HG02623 (cell line): ENCODE measurements around the gene RNU6-1.

Source experiments
- ATAC-seq: cut with Tn5 transposase; IDR thresholded peaks from one replicate; pipeline ENCODE4 v1.9.1; 2021; ENCODE audit warnings: moderate library complexity; ENCODE audit not compliant: unreplicated experiment

The RNU6-1 gene

DNA sequence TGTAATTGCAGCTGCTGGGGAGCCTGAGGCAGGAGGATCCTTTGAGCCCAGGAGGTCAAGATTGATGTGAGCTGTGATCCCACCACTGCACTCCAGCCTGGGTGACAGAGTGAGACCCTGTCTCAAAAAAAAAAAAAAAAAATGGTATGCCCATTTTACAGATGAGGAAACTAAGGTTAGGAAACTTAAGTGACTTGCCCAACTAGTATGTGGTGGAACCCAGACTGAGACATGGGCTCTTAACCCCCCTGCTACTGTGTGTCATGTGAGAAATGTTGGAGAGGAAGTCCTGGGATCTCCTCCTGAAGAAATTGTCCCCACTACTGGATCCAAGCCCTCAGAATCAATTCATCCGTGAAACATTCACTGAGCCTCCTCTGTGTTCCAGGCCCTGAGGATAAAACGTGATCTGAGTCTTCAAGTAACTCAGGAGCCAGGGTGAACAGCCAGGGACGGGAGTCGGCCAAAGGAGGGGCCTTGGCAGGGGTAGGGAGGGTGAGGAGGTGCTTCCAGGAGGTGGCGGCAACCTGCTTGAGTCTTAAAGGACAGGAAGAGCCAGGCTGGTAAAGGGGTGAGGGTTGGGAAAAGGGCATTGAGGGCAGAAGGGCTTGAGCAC, 19.6 kb upstream of the RNU6-1 start:
- ATAC-seq: no peak

DNA sequence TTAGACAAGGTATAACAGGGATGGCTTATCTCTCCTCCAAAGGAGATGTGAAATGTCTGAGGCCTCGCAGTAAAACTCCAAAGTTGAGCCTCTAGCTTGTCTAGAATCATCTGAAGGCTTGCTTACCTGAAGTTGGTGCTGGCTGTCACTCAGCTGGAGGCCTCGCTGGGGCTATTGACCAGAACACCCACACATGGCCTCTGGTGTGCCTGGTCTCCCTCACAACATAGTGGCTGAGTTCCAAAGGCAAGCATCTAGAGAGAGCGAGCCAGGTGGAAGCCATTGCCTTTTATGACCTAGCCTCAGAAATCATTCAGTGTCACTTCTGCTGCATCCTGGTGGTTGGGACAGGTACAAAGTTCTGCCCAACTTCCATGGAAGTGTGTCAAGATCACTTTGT, 17.4 kb upstream of the RNU6-1 start:
- ATAC-seq: no peak

GRCh38 chr15:67855842-67856241, 16.0 kb upstream of the RNU6-1 start:
- ATAC-seq: no peak

- no peak for ATAC-seq
Observed at GRCh38 chr15:67854358-67854757, 14.5 kb upstream of the RNU6-1 start.

DNA sequence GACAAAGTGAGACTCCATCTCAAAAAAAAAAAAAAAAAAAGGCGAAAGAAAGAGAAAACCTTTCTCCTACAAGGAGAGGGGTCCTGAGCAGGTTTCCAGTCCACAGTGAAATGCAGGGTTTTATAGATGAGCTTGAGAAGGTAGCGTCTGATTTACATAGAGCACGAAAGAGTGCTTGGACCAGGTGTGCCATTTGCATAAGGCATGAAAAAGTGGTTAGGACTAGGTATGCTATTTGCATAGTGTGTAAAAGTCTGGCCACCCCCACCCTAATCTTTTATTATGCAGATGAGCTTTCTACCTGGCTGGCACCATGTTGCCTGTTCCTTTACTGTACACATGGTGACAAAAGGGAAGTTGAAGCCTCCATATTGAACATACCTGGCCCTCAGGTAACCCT, 13.6 kb upstream of the RNU6-1 start:
- ATAC-seq: no peak

GRCh38 chr15:67852418-67852817, 12.6 kb upstream of the RNU6-1 start:
- no peak for ATAC-seq

DNA sequence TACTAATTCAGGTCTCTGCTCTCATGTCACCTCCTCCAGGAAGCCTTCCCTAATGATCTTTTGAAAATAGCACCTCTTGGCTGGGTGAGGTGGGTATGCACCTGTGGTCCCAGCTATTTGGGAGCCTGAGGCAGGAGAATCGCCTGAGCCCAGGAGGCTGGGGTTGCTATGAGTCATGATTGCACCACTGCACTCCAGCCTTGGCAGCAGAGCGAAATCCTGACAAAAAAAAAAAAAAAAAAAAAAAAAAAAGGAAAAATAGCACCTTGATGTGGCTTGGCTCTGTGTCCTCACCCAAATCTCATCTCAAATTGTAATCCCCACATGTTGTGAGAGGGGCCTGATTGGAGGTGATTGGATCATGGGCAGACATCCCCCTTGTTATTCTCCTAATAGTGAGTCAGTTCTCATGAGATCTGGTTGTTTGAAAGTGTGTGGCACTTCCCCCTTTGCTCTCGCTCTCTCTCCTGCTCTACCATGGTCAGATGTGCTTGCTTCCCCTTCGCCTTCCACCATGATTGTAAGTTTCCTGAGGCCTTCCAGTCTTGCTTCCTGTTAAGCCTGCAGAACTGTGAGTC, 11.2 kb upstream of the RNU6-1 start:
- ATAC-seq: no peak

DNA sequence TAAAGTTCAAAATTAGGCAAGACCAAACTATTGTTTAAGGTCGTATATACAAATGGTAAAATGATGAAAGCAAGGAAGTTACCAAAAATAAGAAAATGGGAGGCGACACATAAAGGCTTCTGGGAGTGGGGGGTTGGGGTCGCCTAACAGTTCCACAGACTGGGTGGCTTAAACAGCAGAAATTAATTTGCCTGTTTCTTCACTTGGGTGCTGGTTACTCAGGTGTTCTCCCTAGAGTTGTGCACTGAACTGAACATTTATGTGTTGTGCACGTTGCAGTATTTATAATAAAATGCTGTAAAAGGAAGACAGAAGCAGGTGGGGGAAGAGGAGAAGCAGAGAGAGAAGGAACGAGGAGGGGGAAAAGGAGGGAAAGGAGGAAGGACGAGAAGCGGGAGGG, 10.5 kb upstream of the RNU6-1 start:
- ATAC-seq: no peak

- no peak for ATAC-seq
Observed at GRCh38 chr15:67849538-67849937, 9.7 kb upstream of the RNU6-1 start.

GRCh38 chr15:67845974-67846373, 6.1 kb upstream of the RNU6-1 start:
- ATAC-seq: no peak

GRCh38 chr15:67843571-67844387, 3.9 kb upstream of the RNU6-1 start:
- no peak for ATAC-seq

- no peak for ATAC-seq
Observed at GRCh38 chr15:67843092-67843501, 3.3 kb upstream of the RNU6-1 start.

DNA sequence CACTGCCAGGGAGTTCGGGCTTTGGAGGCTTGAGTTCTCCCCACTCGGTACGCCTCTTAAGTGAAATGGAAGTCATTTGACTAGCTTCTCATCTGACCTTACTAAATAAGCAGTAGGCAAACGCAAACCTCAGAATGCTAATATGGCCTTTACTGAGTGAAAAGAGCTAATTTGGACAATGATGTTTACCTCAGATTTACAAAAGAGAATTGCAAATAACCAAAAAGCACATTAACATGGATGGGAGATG, 1.6 kb upstream of the RNU6-1 start:
- ATAC-seq: no peak

DNA sequence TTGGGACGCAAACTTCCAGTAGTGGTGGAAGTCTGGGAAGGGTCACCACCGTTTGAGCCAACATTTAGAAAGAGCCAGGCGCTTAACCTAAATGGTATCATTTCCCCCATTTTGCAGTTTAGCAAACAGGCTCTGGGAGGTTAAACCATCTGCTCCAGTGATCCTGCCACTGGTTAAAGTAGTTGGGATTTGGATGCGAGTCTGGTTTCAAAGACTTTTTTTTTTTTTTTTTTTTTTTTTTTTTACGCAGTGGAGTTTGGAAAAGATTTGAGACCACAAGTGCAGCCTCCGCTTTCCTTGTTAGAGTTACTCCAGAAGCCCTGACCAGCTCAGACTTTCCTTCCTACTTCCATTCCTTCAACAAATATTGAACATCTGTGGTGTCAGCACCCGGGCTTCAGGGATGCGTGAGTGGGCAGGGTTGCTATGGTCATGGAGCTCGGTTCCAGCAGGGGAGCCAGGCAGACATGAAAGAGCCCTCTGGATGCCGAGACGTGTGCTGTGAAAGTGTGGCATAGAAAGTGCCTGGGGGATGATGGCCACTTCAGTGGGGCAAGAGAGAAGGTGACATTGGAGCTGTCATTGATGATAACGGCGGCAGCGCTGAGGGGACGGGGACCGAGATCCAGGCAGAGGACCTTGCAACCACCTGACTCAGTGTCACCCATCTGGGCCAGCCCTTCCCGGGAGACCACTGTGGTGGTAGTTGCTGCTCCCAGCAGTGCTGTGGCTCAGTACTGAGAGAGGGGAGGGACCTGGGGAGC, 1.1 kb upstream of the RNU6-1 start:
- no peak for ATAC-seq

GRCh38 chr15:67839499-67839928, 331 bp downstream of the RNU6-1 start:
- ATAC-seq: peak; percentile 8

GRCh38 chr15:67838789-67839332, 984 bp downstream of the RNU6-1 start:
- no peak for ATAC-seq

GRCh38 chr15:67836955-67837354, 2.9 kb downstream of the RNU6-1 start:
- ATAC-seq: no peak

DNA sequence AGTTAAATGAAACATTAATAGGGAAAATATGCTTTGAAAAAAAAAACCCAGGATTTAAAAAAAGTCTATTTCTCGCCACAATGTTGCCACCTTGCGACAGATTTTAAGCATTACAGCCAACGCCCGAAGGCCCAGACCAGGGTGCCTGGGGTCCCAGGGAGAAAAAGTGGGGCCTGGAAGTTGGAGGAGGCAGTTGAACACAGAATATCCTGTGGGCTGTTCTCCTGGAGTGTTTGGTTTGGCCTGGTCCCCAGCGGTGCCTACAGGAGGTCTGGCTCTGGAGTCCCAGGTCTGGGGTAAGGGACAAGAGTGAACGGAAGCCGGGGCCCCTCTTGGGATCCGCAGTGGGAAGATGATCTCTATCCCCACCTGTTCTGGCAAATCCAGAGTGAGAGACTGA, 3.4 kb downstream of the RNU6-1 start:
- no peak for ATAC-seq

- ATAC-seq: no peak
Observed at GRCh38 chr15:67836134-67836455, 3.8 kb downstream of the RNU6-1 start.

- ATAC-seq: no peak
Observed at GRCh38 chr15:67835297-67836133, 4.3 kb downstream of the RNU6-1 start.
